GM12878 (cell line): ENCODE measurements around the gene ATP13A2. TPM values are rescaled to one million over a fixed set of nuclear protein-coding genes. Genes with fewer than 3 reads are reported as not detected.

Experiments
- ATAC-seq: fragments of 200-7000 bp; cut with Tn5 transposase; 3 replicates; pipeline ENCODE4 v1.9.1; 2020; ENCODE audit warnings: mild to moderate bottlenecking, moderate library complexity
- BruUV-seq: library from RNA; stranded (reverse); fragments of 400-500 nt; replicated peaks from 2 replicates; lab custom pipeline; 2021; lab: Mats Ljungman, UMichigan
- CTCF ChIA-PET: fragments of 300-600 bp; sonication (Branson Sonifier 250); formaldehyde crosslinking; extraction: SDS; loops from one replicate; lab custom pipeline; 2021; ENCODE audit warnings: inconsistent platforms; lab: Yijun Ruan, JAX
- POLR2A ChIA-PET: fragments of 350-600 bp; formaldehyde crosslinking; extraction: SDS; loops from one replicate; lab custom pipeline; 2021; ENCODE audit warnings: inconsistent platforms; lab: Charles Lee
- RAD21 ChIA-PET: fragments of 300-600 bp; sonication (Branson Sonifier 250); formaldehyde crosslinking; loops from one replicate; lab custom pipeline; 2023; ENCODE audit warnings: antibody characterized with exemption; ENCODE audit not compliant: unreplicated experiment; lab: Charles Lee
- SMC1A ChIA-PET: fragments of 300-600 bp; sonication (Branson Sonifier 250); formaldehyde crosslinking; loops from one replicate; lab custom pipeline; 2023; ENCODE audit not compliant: unreplicated experiment, uncharacterized antibody; lab: Charles Lee
- DNase-seq: peaks from one replicate; pipeline ENCODE4 v3.0.0-alpha.2; 2011; ENCODE audit warnings: low read depth, low spot score
- FAIRE-seq: peaks from 3 replicates; lab custom pipeline; 2011; peaks lifted over from hg19 to GRCh38; lab: Jason Lieb, UNC
- H2AFZ ChIP-seq: 2 replicates; pipeline ENCODE4 v1.6.0; 2011; ENCODE audit warnings: low read depth, low read length, control low read depth; ENCODE audit not compliant: control insufficient read depth
- H3K27ac ChIP-seq: 2 replicates; pipeline ENCODE4 v1.5.1; 2011; ENCODE audit warnings: control low read depth; ENCODE audit not compliant: control insufficient read depth, insufficient read depth
- H3K27me3 ChIP-seq, 2 experiments: replicated peaks in 1 of 2; 2 replicates each; pipeline versions ENCODE4 v1.6.0 to v1.6.1; 2011; ENCODE audit warnings: low read length in 1 of 2; ENCODE audit not compliant: control insufficient read depth in 2 of 2, insufficient read depth in 2 of 2
- H3K36me3 ChIP-seq, 2 experiments: 2 replicates each; pipeline ENCODE4 v1.5.1; 2011; ENCODE audit warnings: low read length in 1 of 2; ENCODE audit not compliant: control insufficient read depth in 2 of 2, insufficient read depth in 2 of 2
- H3K4me1 ChIP-seq: 2 replicates; pipeline ENCODE4 v1.6.1; 2011; ENCODE audit warnings: mild to moderate bottlenecking, low read length, moderate library complexity, mixed read lengths; ENCODE audit not compliant: control insufficient read depth, insufficient read depth
- H3K4me2 ChIP-seq: 2 replicates; pipeline ENCODE4 v1.6.0; 2011; ENCODE audit warnings: control low read depth; ENCODE audit not compliant: control insufficient read depth, insufficient read depth
- H3K4me3 ChIP-seq: fragments of 200-600 bp; sonication (generic); 2 replicates; pipeline ENCODE4 v1.5.1; 2016
- H3K79me2 ChIP-seq: 2 replicates; pipeline ENCODE4 v1.6.0; 2011; ENCODE audit warnings: low read length; ENCODE audit not compliant: control insufficient read depth, insufficient read depth
- H3K9ac ChIP-seq: 2 replicates; pipeline ENCODE4 v1.8.0; 2011; ENCODE audit warnings: low read length, control low read depth, mixed read lengths; ENCODE audit not compliant: control insufficient read depth, insufficient read depth
- H3K9me3 ChIP-seq: replicated peaks from 3 replicates; pipeline ENCODE4 v1.5.1; 2011; ENCODE audit warnings: mild to moderate bottlenecking, low read length; ENCODE audit not compliant: control insufficient read depth, insufficient read depth
- H4K20me1 ChIP-seq: 2 replicates; pipeline ENCODE4 v1.6.0; 2011; ENCODE audit not compliant: control insufficient read depth, insufficient read depth
- CUX1 ChIP-seq: IDR thresholded peaks from 2 replicates; pipeline ENCODE4 v1.6.1; 2012; ENCODE audit warnings: improper control_type of control experiment, low read depth, low read length; ENCODE audit not compliant: insufficient replicate concordance
- HDGF ChIP-seq: fragments of 450-650 bp; IDR thresholded peaks from 2 replicates; pipeline ENCODE4 v1.6.1; 2016; ENCODE audit warnings: antibody characterized with exemption
- MEF2A ChIP-seq: IDR thresholded peaks from 2 replicates; pipeline ENCODE4 v1.6.1; 2011; ENCODE audit warnings: low read depth, mild to moderate bottlenecking, low read length, moderate library complexity; ENCODE audit not compliant: insufficient read depth
- MEF2B ChIP-seq: fragments of 450-650 bp; IDR thresholded peaks from 2 replicates; pipeline ENCODE4 v1.6.1; 2018; ENCODE audit warnings: mild to moderate bottlenecking, moderate library complexity; ENCODE audit not compliant: partially characterized antibody, poor library complexity, severe bottlenecking
- NFXL1 ChIP-seq: fragments of 450-650 bp; IDR thresholded peaks from 2 replicates; pipeline ENCODE4 v1.6.1; 2017; ENCODE audit warnings: antibody characterized with exemption, mild to moderate bottlenecking, borderline replicate concordance
- RBBP5 ChIP-seq: fragments of 200-600 bp; sonication (generic); conservative IDR thresholded peaks from 2 replicates; pipeline ENCODE4 v1.6.1; 2016
- SPI1 ChIP-seq: IDR thresholded peaks from 2 replicates; pipeline ENCODE4 v1.6.1; 2011; ENCODE audit warnings: low read depth, mild to moderate bottlenecking, low read length, moderate library complexity, borderline replicate concordance; ENCODE audit not compliant: insufficient read depth
- SRF ChIP-seq, 2 experiments: IDR thresholded peaks; 2 replicates each; pipeline ENCODE4 v1.6.1; 2011; ENCODE audit warnings: low read depth in 2 of 2, low read length in 2 of 2, mild to moderate bottlenecking in 1 of 2, moderate library complexity in 1 of 2
- WGBS: methylation state at CpG from one replicate; pipeline ENCODE4 v1.1.6; 2016; ENCODE audit warnings: low lambda C conversion rate; ENCODE audit not compliant: insufficient replicate concordance, insufficient coverage; ENCODE audit errors: missing lambda C conversion rate; 5-methylcytosine and 5-hydroxymethylcytosine counted together
- in situ Hi-C: fragments of 300-500 bp; cut with MboI; formaldehyde crosslinking; loops from 9 replicates; pipeline ENCODE4 v1.14.3; 2018; ENCODE audit warnings: mixed read lengths
- intact Hi-C: fragments of 100-400 bp; cut with micrococcal nuclease; formaldehyde crosslinking; loops from one replicate; pipeline ENCODE4 v1.14.2; 2022; ENCODE audit not compliant: unreplicated experiment
- polyA plus RNA-seq, 11 experiments: library from polyadenylated mRNA; depleted of rRNA in 4 of 11; unstranded in 6 of 11; stranded (reverse) in 5 of 11; fragments of >200 nt; fragmentation: Nextera tagmentation in 4 of 11; fragmentation: Illumina TruSeq in 1 of 11; extraction: Ambion mirVana in 4 of 11; extraction: Trizol in 1 of 11; gene quantifications; 1 replicate in 1 of 11; 2 replicates in 10 of 11; pipeline versions ENCODE4 v1.2.1 to v1.2.3, GENCODE V29; 2011 to 2016; ENCODE audit warnings: inconsistent platforms in 2 of 11, missing spikeins in 2 of 11, low read depth in 1 of 11
- total RNA-seq, 4 experiments: library from RNA; depleted of rRNA in 3 of 4; stranded (reverse); fragments of >200 nt in 3 of 4; fragmentation: Illumina TruSeq in 1 of 4; extraction: Trizol in 1 of 4; gene quantifications; 2 replicates each; pipeline versions ENCODE4 v1.2.1 to v1.2.3, GENCODE V29; 2013 to 2021
- TF ChIP-seq, protein P1 (sequence below): IDR thresholded peaks from 2 replicates; pipeline ENCODE4 v1.6.1; 2012; ENCODE audit warnings: low read depth, low read length, improper control_type of control experiment
- TF ChIP-seq, protein P2 (sequence below): fragments of 450-650 bp; IDR thresholded peaks from 2 replicates; pipeline ENCODE4 v1.6.1; 2018; ENCODE audit warnings: borderline replicate concordance, mild to moderate bottlenecking; ENCODE audit not compliant: partially characterized antibody

The ATP13A2 gene
- total and polyA plus RNA-seq, 10 of the 15 experiments (the other 5 are each of a cell fraction or from before 2014, with no cell fraction given): 0.24 to 30.5 (median 8.0) TPM

GRCh38 chr1:17028662-17029188 lies 17.0 kb upstream of the ATP13A2 start (continued):
- no peak for TF ChIP-seq CUX1
- TF ChIP-seq, protein P1, sequence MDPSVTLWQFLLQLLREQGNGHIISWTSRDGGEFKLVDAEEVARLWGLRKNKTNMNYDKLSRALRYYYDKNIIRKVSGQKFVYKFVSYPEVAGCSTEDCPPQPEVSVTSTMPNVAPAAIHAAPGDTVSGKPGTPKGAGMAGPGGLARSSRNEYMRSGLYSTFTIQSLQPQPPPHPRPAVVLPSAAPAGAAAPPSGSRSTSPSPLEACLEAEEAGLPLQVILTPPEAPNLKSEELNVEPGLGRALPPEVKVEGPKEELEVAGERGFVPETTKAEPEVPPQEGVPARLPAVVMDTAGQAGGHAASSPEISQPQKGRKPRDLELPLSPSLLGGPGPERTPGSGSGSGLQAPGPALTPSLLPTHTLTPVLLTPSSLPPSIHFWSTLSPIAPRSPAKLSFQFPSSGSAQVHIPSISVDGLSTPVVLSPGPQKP: no peak

GRCh38 chr1:17027900-17028299 lies 16.2 kb upstream of the ATP13A2 start:
- Histone ChIP-seq H3K9me3 (no peaks in the 10 kb centered on the region), H3K27ac (no peak overlapping the region), H3K79me2 (no peaks in the 10 kb centered on the region), H3K9ac (no peak overlapping the region), H3K4me2 (no peak overlapping the region), H2AFZ (no peak overlapping the region), H3K4me3 (no peak overlapping the region), H3K27me3 (no peaks in the 10 kb centered on the region), H4K20me1 (no peaks in the 10 kb centered on the region), H3K4me1 (peaks cover 7% of the 10 kb centered on the region), H3K36me3 (peaks cover 22 to 49% of the 10 kb centered on the region in 2 experiments)
- no TSS peak for BruUV-seq
- TF ChIP-seq SPI1 (no peak), NFXL1 (no peak), SRF (IDR thresholded peaks at IDR 0.05; ENCODE audit: low read depth in 2 of 2, low read length in 2 of 2) (no peak), MEF2A (no peak), MEF2B (no peak), HDGF (no peak), RBBP5 (no peak)
- TF ChIP-seq, protein P2, sequence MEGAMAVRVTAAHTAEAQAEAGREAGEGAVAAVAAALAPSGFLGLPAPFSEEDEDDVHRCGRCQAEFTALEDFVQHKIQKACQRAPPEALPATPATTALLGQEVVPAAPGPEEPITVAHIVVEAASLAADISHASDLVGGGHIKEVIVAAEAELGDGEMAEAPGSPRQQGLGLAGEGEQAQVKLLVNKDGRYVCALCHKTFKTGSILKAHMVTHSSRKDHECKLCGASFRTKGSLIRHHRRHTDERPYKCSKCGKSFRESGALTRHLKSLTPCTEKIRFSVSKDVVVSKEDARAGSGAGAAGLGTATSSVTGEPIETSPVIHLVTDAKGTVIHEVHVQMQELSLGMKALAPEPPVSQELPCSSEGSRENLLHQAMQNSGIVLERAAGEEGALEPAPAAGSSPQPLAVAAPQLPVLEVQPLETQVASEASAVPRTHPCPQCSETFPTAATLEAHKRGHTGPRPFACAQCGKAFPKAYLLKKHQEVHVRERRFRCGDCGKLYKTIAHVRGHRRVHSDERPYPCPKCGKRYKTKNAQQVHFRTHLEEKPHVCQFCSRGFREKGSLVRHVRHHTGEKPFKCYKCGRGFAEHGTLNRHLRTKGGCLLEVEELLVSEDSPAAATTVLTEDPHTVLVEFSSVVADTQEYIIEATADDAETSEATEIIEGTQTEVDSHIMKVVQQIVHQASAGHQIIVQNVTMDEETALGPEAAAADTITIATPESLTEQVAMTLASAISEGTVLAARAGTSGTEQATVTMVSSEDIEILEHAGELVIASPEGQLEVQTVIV: no peak
- 34% methylated on average over 2 of the region's 2 CpGs for WGBS
- DNase-seq: no peak
- no peak for FAIRE-seq
- ChIA-PET CTCF (interaction anchor here (1.1 kb wide), 1 partner anchor 67 kb away, joined by 3 read pairs; no protein-coding TSS in a partner anchor), POLR2A (no interaction called here), SMC1A (no interaction called here), RAD21 (no interaction called here)
- in situ Hi-C loops (no loop called here), intact Hi-C loops (no loop called here)
- no peak for ATAC-seq
